GM23248 (cell line): ENCODE data around the gene INO80.

Source experiments
- EZH2 ChIP-seq: fragments of 200-600 bp; sonication (generic); IDR thresholded peaks from 2 replicates; pipeline ENCODE4 v1.6.1; 2018; ENCODE audit warnings: antibody characterized with exemption, mild to moderate bottlenecking; ENCODE audit not compliant: insufficient read depth, poor library complexity, severe bottlenecking
- EZH2phosphoT487 ChIP-seq: fragments of 200-600 bp; sonication (generic); IDR thresholded peaks from 2 replicates; pipeline ENCODE4 v1.6.1; 2018; ENCODE audit warnings: antibody characterized with exemption, moderate library complexity, mild to moderate bottlenecking, low read depth; ENCODE audit not compliant: insufficient read depth

DNA sequence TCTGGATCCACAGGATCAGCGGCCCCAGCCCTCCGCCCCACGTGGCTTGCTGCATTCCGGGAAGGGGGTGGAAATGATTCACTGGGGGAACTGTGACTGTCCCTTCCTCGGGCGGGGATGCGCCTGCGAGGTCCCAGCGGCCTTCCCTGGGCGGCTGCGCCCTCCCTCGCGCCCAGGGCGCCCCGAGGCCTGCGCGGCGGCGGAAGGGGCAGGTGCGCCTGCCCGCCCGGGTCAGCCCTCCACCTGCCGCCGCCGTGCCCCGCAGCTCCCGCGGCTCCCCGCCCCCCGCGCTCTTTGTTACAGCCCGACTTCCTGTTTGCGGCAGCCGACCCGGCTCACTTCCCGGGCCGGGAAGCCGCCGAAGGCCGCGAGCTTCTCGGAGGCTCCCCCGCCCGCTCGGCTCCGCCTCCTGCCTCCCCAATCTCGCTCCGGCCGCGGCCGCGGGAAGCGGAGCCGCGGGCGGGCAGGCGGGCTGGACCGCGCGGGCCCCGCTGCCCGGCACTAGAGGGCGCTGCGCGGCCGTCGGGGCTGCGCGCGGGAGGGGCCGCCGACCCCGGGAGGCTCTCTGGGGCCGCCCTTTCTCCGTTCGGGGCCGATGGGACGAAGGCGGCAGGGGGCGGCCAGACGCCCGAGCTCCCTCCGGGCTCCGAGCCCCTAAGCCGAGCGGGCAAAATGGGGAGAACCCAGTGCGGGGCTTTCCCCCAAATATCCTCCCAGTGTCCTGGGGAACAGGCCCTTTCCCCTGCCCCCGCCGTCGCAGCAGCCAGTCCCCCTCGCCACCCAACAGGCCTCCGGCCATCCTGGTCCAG is 174.3 kb downstream of the INO80 start:
- TF ChIP-seq EZH2 (no peak), EZH2phosphoT487 (no peak)
